ENCODE results near the gene PSMF1.

DNA sequence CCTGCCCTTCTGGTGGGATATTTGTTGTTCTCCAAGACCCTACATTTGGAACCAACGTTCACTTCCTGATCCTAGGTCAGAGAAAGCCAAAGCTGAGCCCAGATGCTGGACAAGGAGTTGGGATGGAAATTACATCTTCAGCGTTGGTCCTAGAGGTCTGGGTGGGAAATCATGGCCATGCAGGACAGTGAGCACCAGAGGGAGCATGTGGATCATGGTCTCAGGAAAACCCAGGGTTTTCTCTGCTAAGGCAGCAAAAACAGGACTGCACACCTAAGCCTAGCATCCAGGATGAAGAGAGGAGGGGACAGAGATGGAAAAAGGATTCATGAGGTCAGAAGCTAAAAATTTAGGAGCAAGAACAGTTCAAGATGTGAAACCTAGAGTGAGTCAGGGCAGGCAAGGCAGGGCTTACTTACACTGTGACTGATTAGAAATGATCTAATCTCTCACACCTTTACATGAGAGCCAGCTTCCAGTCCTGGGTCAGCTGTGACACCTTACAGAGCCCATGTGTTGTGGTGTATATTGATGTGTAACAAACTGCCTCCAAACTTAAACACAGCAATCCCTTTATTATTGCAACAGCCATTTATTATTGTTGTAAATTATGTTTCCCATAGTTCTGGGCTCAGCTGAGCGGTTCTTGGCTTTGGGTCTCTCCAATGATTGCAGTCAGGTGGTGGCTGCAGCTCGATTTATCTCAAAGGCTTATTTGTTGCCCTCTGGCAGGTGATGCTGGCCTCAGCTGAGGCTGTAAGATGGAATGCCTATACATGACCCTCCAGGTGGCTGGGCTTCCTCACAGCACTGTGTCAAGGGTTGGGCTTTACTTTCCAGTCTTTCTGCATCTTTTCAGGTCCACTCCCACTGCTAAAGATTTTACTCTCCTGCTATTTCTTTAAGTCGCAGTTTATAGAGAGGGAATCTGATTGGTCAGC, 91.3 kb downstream of the PSMF1 start:
- TF ChIP-seq, protein P1, sequence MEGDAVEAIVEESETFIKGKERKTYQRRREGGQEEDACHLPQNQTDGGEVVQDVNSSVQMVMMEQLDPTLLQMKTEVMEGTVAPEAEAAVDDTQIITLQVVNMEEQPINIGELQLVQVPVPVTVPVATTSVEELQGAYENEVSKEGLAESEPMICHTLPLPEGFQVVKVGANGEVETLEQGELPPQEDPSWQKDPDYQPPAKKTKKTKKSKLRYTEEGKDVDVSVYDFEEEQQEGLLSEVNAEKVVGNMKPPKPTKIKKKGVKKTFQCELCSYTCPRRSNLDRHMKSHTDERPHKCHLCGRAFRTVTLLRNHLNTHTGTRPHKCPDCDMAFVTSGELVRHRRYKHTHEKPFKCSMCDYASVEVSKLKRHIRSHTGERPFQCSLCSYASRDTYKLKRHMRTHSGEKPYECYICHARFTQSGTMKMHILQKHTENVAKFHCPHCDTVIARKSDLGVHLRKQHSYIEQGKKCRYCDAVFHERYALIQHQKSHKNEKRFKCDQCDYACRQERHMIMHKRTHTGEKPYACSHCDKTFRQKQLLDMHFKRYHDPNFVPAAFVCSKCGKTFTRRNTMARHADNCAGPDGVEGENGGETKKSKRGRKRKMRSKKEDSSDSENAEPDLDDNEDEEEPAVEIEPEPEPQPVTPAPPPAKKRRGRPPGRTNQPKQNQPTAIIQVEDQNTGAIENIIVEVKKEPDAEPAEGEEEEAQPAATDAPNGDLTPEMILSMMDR (IDR thresholded peaks at IDR 0.05; ENCODE audit: low read depth, low read length, poor library complexity, severe bottlenecking) = no peak
- TF ChIP-seq EZH2phosphoT487 (IDR thresholded peaks at IDR 0.05; ENCODE audit: borderline replicate concordance, low read length) = no peak

Data from DOHH2 (cell line).